ENCODE results near the gene TNFAIP2.

The TNFAIP2 gene

GRCh38 chr14:103132381-103133209 is 9.3 kb downstream of the TNFAIP2 start:
- TF ChIP-seq CTCF (IDR thresholded peaks at IDR 0.05; ENCODE audit: control insufficient read depth, insufficient read depth, low read depth, low read length, missing control alignments) = no peak
- H3K4me3 ChIP-seq (ENCODE audit: control insufficient read depth, low read depth, low read length) = no peak overlapping the region
- DNase-seq (ENCODE audit: low read depth) = no peak

GRCh38 chr14:103133210-103134140 is 10.2 kb downstream of the TNFAIP2 start:
- no peak for TF ChIP-seq CTCF (IDR thresholded peaks at IDR 0.05; ENCODE audit: control insufficient read depth, insufficient read depth, low read depth, low read length, missing control alignments)
- no peak overlapping the region for H3K4me3 ChIP-seq (ENCODE audit: control insufficient read depth, low read depth, low read length)
- DNase-seq (ENCODE audit: low read depth) = no peak

DNA sequence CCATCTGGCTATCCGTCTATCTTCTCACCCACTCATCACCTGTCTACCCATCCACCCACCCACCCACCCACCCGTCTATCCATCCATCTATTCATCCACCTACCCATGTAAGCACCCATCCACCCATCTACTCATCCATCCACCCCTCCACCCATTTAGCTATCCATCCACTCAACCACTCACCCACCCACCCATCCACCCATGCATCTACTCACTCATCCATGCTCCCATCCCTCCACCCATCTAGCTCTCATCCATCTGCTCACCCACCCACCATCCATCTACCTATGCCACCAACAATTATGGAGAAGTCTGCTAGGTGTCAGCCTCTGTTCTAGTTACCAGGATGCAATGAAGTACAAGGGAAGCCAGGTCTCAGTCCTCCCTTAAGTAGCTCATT is 11.1 kb downstream of the TNFAIP2 start:
- no peak for DNase-seq (ENCODE audit: low read depth)
- TF ChIP-seq CTCF (IDR thresholded peaks at IDR 0.05; ENCODE audit: control insufficient read depth, insufficient read depth, low read depth, low read length, missing control alignments) = no peak
- no peak overlapping the region for H3K4me3 ChIP-seq (ENCODE audit: control insufficient read depth, low read depth, low read length)

- DNase-seq (ENCODE audit: low read depth) = no peak
- TF ChIP-seq CTCF (IDR thresholded peaks at IDR 0.05; ENCODE audit: control insufficient read depth, insufficient read depth, low read depth, low read length, missing control alignments) = no peak
- H3K4me3 ChIP-seq (ENCODE audit: control insufficient read depth, low read depth, low read length) = no peak overlapping the region
These were observed 11.7 kb downstream of the TNFAIP2 start for GRCh38 chr14:103134919-103135318.

DNA sequence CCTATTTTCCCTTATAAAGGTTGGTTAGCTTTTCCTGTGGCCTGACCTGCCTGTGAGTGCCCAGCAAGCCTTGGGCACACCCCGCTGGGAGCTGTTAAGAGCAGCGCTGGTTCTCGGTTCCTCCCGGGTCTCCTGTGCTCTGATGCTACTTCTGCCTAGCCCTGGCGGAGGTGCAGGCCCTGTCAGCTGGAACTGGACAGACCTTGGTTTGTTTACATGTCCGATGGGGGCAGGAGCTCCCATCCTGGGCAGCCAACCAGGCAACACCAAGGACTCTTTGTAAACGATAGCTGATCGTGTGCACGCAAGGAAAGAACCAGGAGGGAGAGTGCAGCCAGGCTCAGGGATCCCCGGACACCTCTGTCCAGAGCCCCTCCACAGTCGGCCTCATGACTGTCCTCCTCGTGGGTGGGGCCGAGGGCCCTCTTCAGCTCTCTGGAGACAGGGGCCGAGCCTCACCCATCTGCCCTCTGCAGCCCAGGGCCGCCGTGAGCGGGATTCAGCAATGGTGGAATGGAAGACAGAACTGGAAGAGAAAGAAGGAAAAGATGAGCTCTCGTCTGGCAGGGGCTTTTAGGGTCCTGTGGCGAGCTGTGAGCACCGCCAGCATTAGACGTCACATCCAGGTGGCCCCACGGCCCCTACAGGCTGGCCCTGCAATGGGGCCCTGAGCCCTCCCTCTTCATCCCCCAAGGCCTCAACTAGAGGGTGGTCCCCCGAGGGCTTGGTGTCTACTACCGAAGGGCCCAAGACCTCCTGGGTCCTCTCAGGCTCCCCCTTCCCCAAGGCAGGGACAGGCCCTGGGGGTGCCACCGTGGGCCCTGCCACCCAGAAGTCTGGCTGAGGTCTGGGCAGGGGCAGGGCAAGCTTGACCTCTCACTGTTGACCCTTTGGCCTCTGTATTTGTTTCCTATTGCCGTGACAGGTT is 12.3 kb downstream of the TNFAIP2 start:
- no peak for DNase-seq (ENCODE audit: low read depth)
- H3K4me3 ChIP-seq (ENCODE audit: control insufficient read depth, low read depth, low read length) = no peak overlapping the region
- no peak for TF ChIP-seq CTCF (IDR thresholded peaks at IDR 0.05; ENCODE audit: control insufficient read depth, insufficient read depth, low read depth, low read length, missing control alignments)
